ENCODE measurements around the gene HMX3.

The HMX3 gene

DNA sequence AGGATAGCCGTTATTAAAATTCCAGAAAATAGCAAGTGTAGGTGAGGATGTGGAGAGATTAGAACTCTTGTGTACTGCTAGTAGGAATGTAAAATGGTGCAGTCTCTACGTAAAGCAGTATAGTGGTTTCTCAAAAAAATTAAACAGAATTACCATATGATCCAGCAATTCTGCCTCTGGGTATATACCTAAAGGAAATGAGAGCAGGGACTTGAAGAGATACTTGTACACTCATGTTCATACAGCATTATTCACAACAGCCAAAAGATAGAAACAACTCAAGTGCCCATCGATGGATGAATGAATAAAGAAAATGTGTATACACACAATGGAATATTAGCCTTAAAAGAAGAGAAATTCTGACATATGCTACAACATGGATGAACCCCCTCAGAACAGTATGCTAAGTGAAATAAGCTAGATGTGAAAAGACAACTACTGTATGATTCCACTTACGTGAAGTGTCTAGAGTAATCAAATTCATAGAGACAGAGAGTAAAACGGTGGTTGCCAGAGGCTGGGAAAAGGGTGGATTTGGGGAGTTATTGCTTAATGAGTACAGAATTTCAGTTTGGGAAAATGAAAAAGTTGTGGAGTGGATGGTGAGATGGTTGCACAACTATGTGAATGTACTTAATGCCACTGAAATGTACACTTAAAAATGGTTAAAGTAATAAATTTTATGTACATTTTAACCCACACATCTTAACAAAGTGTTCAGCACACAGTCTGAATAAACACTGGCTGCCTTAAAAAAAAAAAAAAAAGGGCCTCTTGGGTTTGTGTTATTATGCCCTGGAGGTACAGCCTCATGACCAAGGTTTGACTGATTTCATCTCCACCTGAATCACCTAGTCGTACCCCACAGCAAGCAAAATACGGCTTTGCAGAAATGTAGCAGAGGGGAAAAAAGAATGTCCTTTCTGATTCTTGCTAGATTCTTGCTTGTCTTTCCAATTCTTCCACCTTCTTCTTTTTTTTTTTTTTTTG lies 44.6 kb downstream of the HMX3 start:
- no peak for DNase-seq

DNA sequence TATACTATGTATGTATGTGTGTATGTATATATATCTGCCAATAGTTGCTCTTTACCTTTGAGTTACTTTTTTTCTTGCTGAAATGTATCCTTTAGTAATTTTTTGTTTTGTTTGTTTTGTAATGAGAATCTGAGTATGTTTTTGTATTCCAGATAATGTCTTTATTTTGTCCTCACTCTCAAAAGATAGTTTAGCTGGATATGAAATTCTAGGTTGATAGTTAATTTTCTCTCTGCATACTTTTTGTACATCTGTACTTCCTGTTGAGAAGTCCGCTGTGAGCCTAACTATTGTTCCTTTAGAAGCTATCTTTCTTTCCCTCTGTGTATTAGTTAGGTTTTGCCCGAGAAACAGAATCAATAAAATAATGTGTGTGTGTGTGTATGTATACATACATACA lies 48.0 kb downstream of the HMX3 start:
- DNase-seq, result no peak

DNA sequence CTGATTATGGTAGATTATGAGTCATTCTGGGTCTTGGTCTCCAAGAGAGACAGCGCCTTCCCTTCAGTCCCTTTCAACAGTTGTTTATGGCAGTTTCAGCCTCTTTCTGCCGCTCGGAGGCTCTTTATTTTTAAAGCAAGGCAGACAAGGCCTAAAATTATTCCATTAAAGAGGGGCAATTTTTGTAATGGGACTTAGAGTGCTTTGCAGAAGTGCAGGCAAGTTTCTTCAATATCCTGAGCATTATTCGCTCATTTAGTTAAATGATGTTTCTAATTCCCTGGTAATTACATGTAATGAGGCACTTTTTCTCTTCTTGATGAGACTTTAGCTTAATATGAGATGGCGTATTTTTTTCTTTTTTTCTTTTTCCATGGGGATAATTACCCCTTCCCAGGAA lies 52.0 kb downstream of the HMX3 start:
- no peak for DNase-seq
